Measurements from ENCODE around the gene ATP11A. TPM values are rescaled to one million over a fixed set of nuclear protein-coding genes. Genes with fewer than 3 reads are reported as not detected.

The ATP11A gene
- total RNA-seq, 1 experiment from 2014 or later = 65.3 TPM

DNA sequence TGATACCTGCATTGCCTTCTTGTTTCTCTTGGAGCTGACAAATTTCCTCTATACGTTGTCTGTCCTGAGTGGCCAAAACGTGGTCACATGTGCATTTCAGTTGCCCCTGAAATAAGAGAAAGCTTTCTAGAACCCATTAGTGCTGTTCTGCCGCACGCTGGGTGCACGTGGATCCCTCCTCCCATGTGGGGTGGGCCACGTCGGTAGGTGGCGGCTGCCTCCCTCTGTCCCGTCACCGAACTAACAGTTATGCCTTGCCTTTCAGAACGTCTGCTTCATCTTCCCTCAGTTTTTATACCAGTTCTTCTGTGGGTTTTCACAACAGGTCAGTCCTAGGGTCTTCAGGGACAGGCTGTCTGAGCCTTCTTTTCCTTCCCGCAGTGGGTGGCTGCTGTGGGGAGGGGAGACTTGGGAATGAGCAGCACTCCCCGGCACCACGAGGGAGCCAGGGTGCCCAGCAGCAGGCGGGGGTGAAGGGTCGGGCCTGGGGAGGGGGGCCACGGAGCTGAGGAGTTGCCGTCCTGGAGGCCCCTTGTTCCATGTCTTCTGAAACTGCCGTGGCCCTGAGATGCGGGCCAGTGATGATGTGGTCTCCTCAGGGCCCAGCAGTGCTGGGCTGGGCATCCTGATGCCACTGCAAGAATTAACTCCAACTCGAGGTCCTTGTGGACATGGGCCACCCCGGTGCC, 169.4 kb downstream of the ATP11A start:
- no peak overlapping the region for H3K4me2 ChIP-seq (ENCODE audit: insufficient read depth, insufficient read length, low read length)
- H2BK20ac ChIP-seq (ENCODE audit: low read depth, low read length, poor library complexity, severe bottlenecking) = no peak overlapping the region
- H4K20me1 ChIP-seq (ENCODE audit: control insufficient read depth, insufficient read depth, insufficient read length) = no peaks in the 10 kb centered on the region
- no peak overlapping the region for H2BK5ac ChIP-seq (ENCODE audit: insufficient read length, low read length)
- H4K91ac ChIP-seq (ENCODE audit: insufficient read length, low read depth, low read length) = no peak overlapping the region
- H2BK120ac ChIP-seq (ENCODE audit: low read depth, low read length, poor library complexity, severe bottlenecking) = no peak overlapping the region
- Mint-ChIP-seq H3K27ac (no peak overlapping the region; a peak in 1 of 7 replicates), H3K9me3 (no peaks in the 10 kb centered on the region), H3K4me1 (no peaks in the 10 kb centered on the region), H3K27me3 (ENCODE audit: low read depth) (no peaks in the 10 kb centered on the region), H3K36me3 (ENCODE audit: insufficient read depth in 1 of 3, low read depth in 3 of 3) (peaks cover 38 to 90% (median 85%) of the 10 kb centered on the region in 3 experiments; a peak in 6 of 7 replicates), H3K4me3 (no peak overlapping the region)
- no peaks in the 10 kb centered on the region for H3K4me1 ChIP-seq (ENCODE audit: insufficient read depth, low read length)
- no peaks in the 10 kb centered on the region for H3K27me3 ChIP-seq (ENCODE audit: insufficient read depth, low read length)
- H3K18ac ChIP-seq (ENCODE audit: insufficient read length, low read depth, low read length) = no peak overlapping the region
- no peak overlapping the region for H3K23ac ChIP-seq (ENCODE audit: insufficient read length, low read depth, low read length)
- no peak overlapping the region for H2BK12ac ChIP-seq (ENCODE audit: insufficient read length, low read depth, low read length)
- no peak overlapping the region for H2AK5ac ChIP-seq (ENCODE audit: insufficient read length, low read length)
- no CpG with 5 or more reads among the region's 22 CpGs for WGBS (ENCODE audit: extremely low coverage, insufficient read length, low lambda C conversion rate)
- H3K56ac ChIP-seq (ENCODE audit: insufficient read length, low read depth, low read length) = no peak overlapping the region
- H3K9me3 ChIP-seq (ENCODE audit: control insufficient read depth, low read depth, low read length) = no peaks in the 10 kb centered on the region
- H3K14ac ChIP-seq (ENCODE audit: insufficient read depth, low read length) = no peak overlapping the region
- no peak overlapping the region for H4K5ac ChIP-seq (ENCODE audit: insufficient read length, low read depth, low read length)
- no peaks in the 10 kb centered on the region for H3K23me2 ChIP-seq (ENCODE audit: insufficient read length, low read depth, low read length, poor library complexity, severe bottlenecking)
- H3K79me1 ChIP-seq (ENCODE audit: insufficient read depth, low read depth, low read length, poor library complexity, severe bottlenecking) = no peaks in the 10 kb centered on the region
- no peak overlapping the region for H4K8ac ChIP-seq (replicated peaks; ENCODE audit: insufficient read length, low read depth, low read length)
- H3K27ac ChIP-seq (ENCODE audit: insufficient read length, low read depth, low read length) = no peak overlapping the region
- no peak overlapping the region for H3T11ph ChIP-seq (ENCODE audit: low read length)
- no peaks in the 10 kb centered on the region for H3K79me2 ChIP-seq (ENCODE audit: insufficient read depth, low read length)
- H2AFZ ChIP-seq (ENCODE audit: low read length) = no peak overlapping the region
- no peak overlapping the region for H2BK15ac ChIP-seq (ENCODE audit: low read depth, low read length)
- DNase-seq = no peak
- no peak overlapping the region for H3K9ac ChIP-seq (ENCODE audit: extremely low read depth, insufficient read length, low read length)
- H3K4ac ChIP-seq (ENCODE audit: low read depth, low read length) = no peak overlapping the region
- TF ChIP-seq, protein P1, sequence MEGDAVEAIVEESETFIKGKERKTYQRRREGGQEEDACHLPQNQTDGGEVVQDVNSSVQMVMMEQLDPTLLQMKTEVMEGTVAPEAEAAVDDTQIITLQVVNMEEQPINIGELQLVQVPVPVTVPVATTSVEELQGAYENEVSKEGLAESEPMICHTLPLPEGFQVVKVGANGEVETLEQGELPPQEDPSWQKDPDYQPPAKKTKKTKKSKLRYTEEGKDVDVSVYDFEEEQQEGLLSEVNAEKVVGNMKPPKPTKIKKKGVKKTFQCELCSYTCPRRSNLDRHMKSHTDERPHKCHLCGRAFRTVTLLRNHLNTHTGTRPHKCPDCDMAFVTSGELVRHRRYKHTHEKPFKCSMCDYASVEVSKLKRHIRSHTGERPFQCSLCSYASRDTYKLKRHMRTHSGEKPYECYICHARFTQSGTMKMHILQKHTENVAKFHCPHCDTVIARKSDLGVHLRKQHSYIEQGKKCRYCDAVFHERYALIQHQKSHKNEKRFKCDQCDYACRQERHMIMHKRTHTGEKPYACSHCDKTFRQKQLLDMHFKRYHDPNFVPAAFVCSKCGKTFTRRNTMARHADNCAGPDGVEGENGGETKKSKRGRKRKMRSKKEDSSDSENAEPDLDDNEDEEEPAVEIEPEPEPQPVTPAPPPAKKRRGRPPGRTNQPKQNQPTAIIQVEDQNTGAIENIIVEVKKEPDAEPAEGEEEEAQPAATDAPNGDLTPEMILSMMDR (conservative IDR thresholded peaks at IDR 0.05) = no peak

Measured in H9 (cell line).